GM12875 (cell line): Measurements from ENCODE around the gene ATP1A3.

ENCODE experiments used
- H3K4me3 ChIP-seq: one replicate; pipeline ENCODE4 v1.5.1; 2011; ENCODE audit warnings: low read depth, low read length, control low read depth
- CTCF ChIP-seq: IDR thresholded peaks from 2 replicates; pipeline ENCODE4 v1.5.1; 2011; ENCODE audit warnings: low read depth, mild to moderate bottlenecking, control low read depth, inconsistent platforms, low read length, moderate library complexity, borderline replicate concordance; ENCODE audit not compliant: insufficient read depth

ATP1A3 gene

GRCh38 chr19:41991025-41991424 lies 3.0 kb downstream of the ATP1A3 start:
- TF ChIP-seq CTCF, result no peak
- H3K4me3 ChIP-seq, result no peak overlapping the region

GRCh38 chr19:41990615-41991014 lies 3.4 kb downstream of the ATP1A3 start:
- H3K4me3 ChIP-seq, result no peak overlapping the region
- TF ChIP-seq CTCF, result no peak

GRCh38 chr19:41990028-41990427 lies 4.0 kb downstream of the ATP1A3 start:
- no peak for TF ChIP-seq CTCF
- H3K4me3 ChIP-seq, result no peak overlapping the region

GRCh38 chr19:41988947-41989346 lies 5.1 kb downstream of the ATP1A3 start:
- no peak overlapping the region for H3K4me3 ChIP-seq
- TF ChIP-seq CTCF, result no peak

GRCh38 chr19:41987141-41987860 lies 6.7 kb downstream of the ATP1A3 start:
- TF ChIP-seq CTCF, result no peak

GRCh38 chr19:41984961-41985360 lies 9.1 kb downstream of the ATP1A3 start:
- no peak overlapping the region for H3K4me3 ChIP-seq
- no peak for TF ChIP-seq CTCF

More at GRCh38 chr19:41987141-41987860, 6.7 kb downstream of the ATP1A3 start:
- no peak overlapping the region for H3K4me3 ChIP-seq

GRCh38 chr19:41981724-41982123 lies 12.3 kb downstream of the ATP1A3 start:
- TF ChIP-seq CTCF, result no peak
- H3K4me3 ChIP-seq, result no peak overlapping the region
